ENCODE results near the gene ATRNL1. TPM values are rescaled to one million over a fixed set of nuclear protein-coding genes. Genes with fewer than 3 reads are reported as not detected.

Gene ATRNL1
- total RNA-seq, 1 experiment from 2014 or later = not detected

- Histone ChIP-seq H3K9ac (ENCODE audit: low read length) (no peak overlapping the region), H3F3A (ENCODE audit: low read length, unreplicated experiment) (no peaks in the 10 kb centered on the region), H3K9me2 (replicated peaks; ENCODE audit: low read length) (no peaks in the 10 kb centered on the region), H3K9me3 (ENCODE audit: low read length) (no peaks in the 10 kb centered on the region), H4K20me1 (ENCODE audit: low read length) (no peaks in the 10 kb centered on the region), H3K4me1 (ENCODE audit: insufficient read depth, low read length) (no peaks in the 10 kb centered on the region), H3K36me3 (ENCODE audit: low read depth, low read length) (no peaks in the 10 kb centered on the region), H3K4me3 (ENCODE audit: low read length) (no peak overlapping the region), H3K27me3 (ENCODE audit: low read length) (peaks cover 6% of the 10 kb centered on the region; the same call in 1 of the 2 replicates), H3K79me2 (ENCODE audit: low read length) (no peaks in the 10 kb centered on the region), H3K4me2 (ENCODE audit: low read length) (no peak overlapping the region), H2AFZ (ENCODE audit: low read length) (no peak overlapping the region), H3K27ac (ENCODE audit: low read length) (no peak overlapping the region)
- intact Hi-C loops (cut with micrococcal nuclease) = no loop called here
- DNase-seq = no peak
- TF ChIP-seq CTCF (conservative IDR thresholded peaks at IDR 0.05; ENCODE audit: low read depth, low read length) (no peak), EZH2phosphoT487 (IDR thresholded peaks at IDR 0.05; ENCODE audit: borderline replicate concordance, low read length) (no peak), EZH2 (IDR thresholded peaks at IDR 0.05; ENCODE audit: low read length, unreplicated experiment) (no peak)
- ATAC-seq = no peak
- POLR2A ChIA-PET (ENCODE audit: unreplicated experiment) = no interaction called here
- CTCF ChIA-PET = no interaction called here
- no TSS peak for BruUV-seq (replicated peaks)
Observed at GRCh38 chr10:115051216-115051615, 41.9 kb upstream of the ATRNL1 start.

GRCh38 chr10:115052226-115052625, 40.9 kb upstream of the ATRNL1 start:
- DNase-seq = no peak
- no peaks in the 10 kb centered on the region for H3F3A ChIP-seq (ENCODE audit: low read length, unreplicated experiment)
- intact Hi-C loops (cut with micrococcal nuclease) = no loop called here
- H3K4me2 ChIP-seq (ENCODE audit: low read length) = no peak overlapping the region
- H3K79me2 ChIP-seq (ENCODE audit: low read length) = no peaks in the 10 kb centered on the region
- no peak overlapping the region for H3K27ac ChIP-seq (ENCODE audit: low read length)
- ChIA-PET POLR2A (ENCODE audit: unreplicated experiment) (no interaction called here), CTCF (no interaction called here)
- H3K4me1 ChIP-seq (ENCODE audit: insufficient read depth, low read length) = no peaks in the 10 kb centered on the region
- no peak overlapping the region for H3K9ac ChIP-seq (ENCODE audit: low read length)
- H4K20me1 ChIP-seq (ENCODE audit: low read length) = no peaks in the 10 kb centered on the region
- H3K9me3 ChIP-seq (ENCODE audit: low read length) = no peaks in the 10 kb centered on the region
- H3K9me2 ChIP-seq (replicated peaks; ENCODE audit: low read length) = no peaks in the 10 kb centered on the region
- H2AFZ ChIP-seq (ENCODE audit: low read length) = no peak overlapping the region
- TF ChIP-seq EZH2phosphoT487 (IDR thresholded peaks at IDR 0.05; ENCODE audit: borderline replicate concordance, low read length) (no peak), CTCF (conservative IDR thresholded peaks at IDR 0.05; ENCODE audit: low read depth, low read length) (no peak), EZH2 (IDR thresholded peaks at IDR 0.05; ENCODE audit: low read length, unreplicated experiment) (no peak)
- BruUV-seq (replicated peaks) = no TSS peak
- peaks cover 6% of the 10 kb centered on the region; the same call in 1 of the 2 replicates for H3K27me3 ChIP-seq (ENCODE audit: low read length)
- H3K36me3 ChIP-seq (ENCODE audit: low read depth, low read length) = no peaks in the 10 kb centered on the region
- no peak for ATAC-seq
- no peak overlapping the region for H3K4me3 ChIP-seq (ENCODE audit: low read length)

GRCh38 chr10:115052728-115053127, 40.4 kb upstream of the ATRNL1 start:
- H3K4me2 ChIP-seq (ENCODE audit: low read length) = no peak overlapping the region
- H3K4me3 ChIP-seq (ENCODE audit: low read length) = no peak overlapping the region
- H3K36me3 ChIP-seq (ENCODE audit: low read depth, low read length) = no peaks in the 10 kb centered on the region
- intact Hi-C loops (cut with micrococcal nuclease) = no loop called here
- H3K4me1 ChIP-seq (ENCODE audit: insufficient read depth, low read length) = no peaks in the 10 kb centered on the region
- CTCF ChIA-PET = no interaction called here
- no peaks in the 10 kb centered on the region for H3K79me2 ChIP-seq (ENCODE audit: low read length)
- ATAC-seq (no peak), DNase-seq (no peak)
- no peak for TF ChIP-seq EZH2 (IDR thresholded peaks at IDR 0.05; ENCODE audit: low read length, unreplicated experiment)
- TF ChIP-seq CTCF (conservative IDR thresholded peaks at IDR 0.05; ENCODE audit: low read depth, low read length) = no peak
- no peak for TF ChIP-seq EZH2phosphoT487 (IDR thresholded peaks at IDR 0.05; ENCODE audit: borderline replicate concordance, low read length)
- POLR2A ChIA-PET (ENCODE audit: unreplicated experiment) = no interaction called here
- H3K27ac ChIP-seq (ENCODE audit: low read length) = no peak overlapping the region
- peaks cover 6% of the 10 kb centered on the region; the same call in 1 of the 2 replicates for H3K27me3 ChIP-seq (ENCODE audit: low read length)
- no peaks in the 10 kb centered on the region for H3K9me3 ChIP-seq (ENCODE audit: low read length)
- no peaks in the 10 kb centered on the region for H3K9me2 ChIP-seq (replicated peaks; ENCODE audit: low read length)
- no peaks in the 10 kb centered on the region for H3F3A ChIP-seq (ENCODE audit: low read length, unreplicated experiment)
- no peak overlapping the region for H2AFZ ChIP-seq (ENCODE audit: low read length)
- no TSS peak for BruUV-seq (replicated peaks)
- no peak overlapping the region for H3K9ac ChIP-seq (ENCODE audit: low read length)
- no peaks in the 10 kb centered on the region for H4K20me1 ChIP-seq (ENCODE audit: low read length)
